Measurements from ENCODE around the gene PLPP1. TPM values are rescaled to one million over a fixed set of nuclear protein-coding genes. Genes with fewer than 3 reads are reported as not detected.

Gene PLPP1
- total and polyA plus RNA-seq, 2 of the 13 experiments (the other 11 are each of a cell fraction or from before 2014, with no cell fraction given): 7.3 to 12.1 TPM

DNA sequence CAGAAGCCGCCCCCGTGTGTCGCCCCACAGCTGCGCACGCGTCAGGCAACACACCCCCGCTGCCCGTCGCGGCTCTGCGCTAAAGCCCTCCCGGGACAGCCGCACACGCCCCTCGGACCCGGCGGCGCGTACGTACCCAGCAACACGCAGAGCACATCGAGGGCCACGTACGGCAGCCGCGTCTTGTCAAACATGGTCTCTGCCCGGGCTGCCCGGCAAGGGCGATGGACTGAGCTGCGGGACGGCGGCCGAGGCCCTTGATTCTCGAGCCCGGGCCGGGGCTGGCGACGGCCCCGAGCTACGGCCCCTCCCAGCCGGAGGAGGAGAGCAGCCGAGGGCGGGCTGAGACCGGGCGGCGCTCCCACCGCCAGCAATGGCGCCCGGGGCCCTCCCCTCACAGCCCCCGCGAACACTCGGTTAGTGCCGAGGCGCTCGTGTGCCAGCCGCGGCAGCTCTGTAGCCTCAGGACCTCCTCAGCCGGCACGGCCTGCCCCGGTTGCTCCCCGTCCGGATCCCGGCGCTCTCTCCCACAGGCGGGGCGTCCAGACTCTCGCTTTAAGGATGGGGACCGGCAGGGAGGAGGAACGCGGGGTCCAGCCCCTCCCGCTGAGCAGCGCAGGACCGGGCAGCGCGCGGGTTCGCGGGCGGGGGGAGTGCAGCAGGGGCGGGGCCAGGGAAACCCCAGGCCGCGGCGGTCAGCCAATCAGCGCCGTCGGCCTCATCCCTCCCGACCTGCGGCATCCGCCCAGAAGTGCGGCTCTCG lies at the start of gene PLPP1 (continued):
- TF ChIP-seq, protein P1, sequence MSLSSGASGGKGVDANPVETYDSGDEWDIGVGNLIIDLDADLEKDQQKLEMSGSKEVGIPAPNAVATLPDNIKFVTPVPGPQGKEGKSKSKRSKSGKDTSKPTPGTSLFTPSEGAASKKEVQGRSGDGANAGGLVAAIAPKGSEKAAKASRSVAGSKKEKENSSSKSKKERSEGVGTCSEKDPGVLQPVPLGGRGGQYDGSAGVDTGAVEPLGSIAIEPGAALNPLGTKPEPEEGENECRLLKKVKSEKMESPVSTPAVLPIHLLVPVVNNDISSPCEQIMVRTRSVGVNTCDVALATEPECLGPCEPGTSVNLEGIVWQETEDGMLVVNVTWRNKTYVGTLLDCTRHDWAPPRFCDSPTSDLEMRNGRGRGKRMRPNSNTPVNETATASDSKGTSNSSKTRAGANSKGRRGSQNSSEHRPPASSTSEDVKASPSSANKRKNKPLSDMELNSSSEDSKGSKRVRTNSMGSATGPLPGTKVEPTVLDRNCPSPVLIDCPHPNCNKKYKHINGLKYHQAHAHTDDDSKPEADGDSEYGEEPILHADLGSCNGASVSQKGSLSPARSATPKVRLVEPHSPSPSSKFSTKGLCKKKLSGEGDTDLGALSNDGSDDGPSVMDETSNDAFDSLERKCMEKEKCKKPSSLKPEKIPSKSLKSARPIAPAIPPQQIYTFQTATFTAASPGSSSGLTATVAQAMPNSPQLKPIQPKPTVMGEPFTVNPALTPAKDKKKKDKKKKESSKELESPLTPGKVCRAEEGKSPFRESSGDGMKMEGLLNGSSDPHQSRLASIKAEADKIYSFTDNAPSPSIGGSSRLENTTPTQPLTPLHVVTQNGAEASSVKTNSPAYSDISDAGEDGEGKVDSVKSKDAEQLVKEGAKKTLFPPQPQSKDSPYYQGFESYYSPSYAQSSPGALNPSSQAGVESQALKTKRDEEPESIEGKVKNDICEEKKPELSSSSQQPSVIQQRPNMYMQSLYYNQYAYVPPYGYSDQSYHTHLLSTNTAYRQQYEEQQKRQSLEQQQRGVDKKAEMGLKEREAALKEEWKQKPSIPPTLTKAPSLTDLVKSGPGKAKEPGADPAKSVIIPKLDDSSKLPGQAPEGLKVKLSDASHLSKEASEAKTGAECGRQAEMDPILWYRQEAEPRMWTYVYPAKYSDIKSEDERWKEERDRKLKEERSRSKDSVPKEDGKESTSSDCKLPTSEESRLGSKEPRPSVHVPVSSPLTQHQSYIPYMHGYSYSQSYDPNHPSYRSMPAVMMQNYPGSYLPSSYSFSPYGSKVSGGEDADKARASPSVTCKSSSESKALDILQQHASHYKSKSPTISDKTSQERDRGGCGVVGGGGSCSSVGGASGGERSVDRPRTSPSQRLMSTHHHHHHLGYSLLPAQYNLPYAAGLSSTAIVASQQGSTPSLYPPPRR (CRISPR knock-in tag; IDR thresholded peaks at IDR 0.05; ENCODE audit: borderline replicate concordance): no peak
- no peak for TF ChIP-seq GATA4 (IDR thresholded peaks at IDR 0.05; ENCODE audit: borderline replicate concordance, low read depth)
- no peak; the same call in 1 of the 2 replicates for TF ChIP-seq MXD1 (CRISPR knock-in tag; IDR thresholded peaks at IDR 0.05)
- TF ChIP-seq FOXA1 (IDR thresholded peaks at IDR 0.05): no peak
- no peak for TF ChIP-seq FOXA1 (CRISPR knock-in tag; IDR thresholded peaks at IDR 0.05)
- TF ChIP-seq KLF12 (CRISPR knock-in tag; IDR thresholded peaks at IDR 0.05; ENCODE audit: borderline replicate concordance): peak; percentile 85; the same call in 1 of the 2 replicates
- no peak; the same call in 1 of the 2 replicates for TF ChIP-seq MED13 (CRISPR knock-in tag; IDR thresholded peaks at IDR 0.05)
- peak; percentile 32; the same call in 1 of the 2 replicates for TF ChIP-seq ZMYM4 (CRISPR knock-in tag; IDR thresholded peaks at IDR 0.05)
- TF ChIP-seq ZFP41 (CRISPR knock-in tag; IDR thresholded peaks at IDR 0.05; ENCODE audit: borderline replicate concordance): 0 out of 2 replicates have a peak, but pooled peaks have one; percentile 21
- peak; percentile 51; the same call in 1 of the 2 replicates for TF ChIP-seq ZBTB7B (CRISPR knock-in tag; IDR thresholded peaks at IDR 0.05)
- TF ChIP-seq MYC (CRISPR knock-in tag; IDR thresholded peaks at IDR 0.05; ENCODE audit: borderline replicate concordance): peak; percentile 61; the same call in 1 of the 2 replicates
- TF ChIP-seq ZNF589 (CRISPR knock-in tag; conservative IDR thresholded peaks at IDR 0.05): peak; percentile 70; the same call in 1 of the 2 replicates
- TF ChIP-seq NR0B2 (CRISPR knock-in tag; IDR thresholded peaks at IDR 0.05): no peak; the same call in none of the 2 replicates
- TF ChIP-seq SALL2 (CRISPR knock-in tag; IDR thresholded peaks at IDR 0.05): peak; percentile 76; the same call in 1 of the 2 replicates
- peak; percentile 50 for TF ChIP-seq ZNF883 (CRISPR knock-in tag; IDR thresholded peaks at IDR 0.05; ENCODE audit: not compliant biosample characterization)
- TF ChIP-seq SIX1 (CRISPR knock-in tag; IDR thresholded peaks at IDR 0.05; ENCODE audit: borderline replicate concordance): no peak
- TF ChIP-seq PTBP1 (IDR thresholded peaks at IDR 0.05; ENCODE audit: low read depth, low read length, poor library complexity, severe bottlenecking): no peak
- TF ChIP-seq TAF15 (IDR thresholded peaks at IDR 0.05; ENCODE audit: low read depth, low read length, poor library complexity, severe bottlenecking): no peak
- TF ChIP-seq NCOA5 (CRISPR knock-in tag; IDR thresholded peaks at IDR 0.05): no peak
- TF ChIP-seq ARID2 (CRISPR knock-in tag; IDR thresholded peaks at IDR 0.05; ENCODE audit: borderline replicate concordance): peak; percentile 81; the same call in 1 of the 2 replicates
- TF ChIP-seq LRRFIP1 (CRISPR knock-in tag; conservative IDR thresholded peaks at IDR 0.05): no peak

Measured in HepG2 (cell line).